ENCODE results near the gene POLR3B. TPM values are rescaled to one million over a fixed set of nuclear protein-coding genes. Genes with fewer than 3 reads are reported as not detected.
"Not testable (repeated sequence)": the region's sequence is repeated elsewhere in the genome, so short reads cannot be mapped to it uniquely, and the experiment has no call there.

The POLR3B gene
- total and polyA plus RNA-seq, 10 of the 15 experiments (the other 5 are each of a cell fraction or from before 2014, with no cell fraction given), result 2.3 to 10.5 (median 8.0) TPM

DNA sequence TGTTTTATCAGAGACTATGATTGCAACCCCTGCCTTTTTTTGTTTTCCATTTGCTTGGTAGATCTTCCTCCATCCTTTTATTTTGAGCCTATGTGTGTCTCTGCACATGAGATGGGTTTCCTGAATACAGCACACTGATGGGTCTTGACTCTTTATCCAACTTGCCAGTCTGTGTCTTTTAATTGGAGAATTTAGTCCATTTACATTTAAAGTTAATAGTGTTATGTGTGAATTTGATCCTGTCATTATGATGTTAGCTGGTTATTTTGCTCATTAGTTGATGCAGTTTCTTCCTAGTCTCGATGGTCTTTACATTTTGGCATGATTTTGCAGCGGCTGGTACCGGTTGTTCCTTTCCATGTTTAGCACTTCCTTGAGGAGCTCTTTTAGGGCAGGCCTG, 118.1 kb downstream of the POLR3B start:
- CTCF ChIA-PET; in situ Hi-C loops (cut with MboI): not testable (repeated sequence)

DNA sequence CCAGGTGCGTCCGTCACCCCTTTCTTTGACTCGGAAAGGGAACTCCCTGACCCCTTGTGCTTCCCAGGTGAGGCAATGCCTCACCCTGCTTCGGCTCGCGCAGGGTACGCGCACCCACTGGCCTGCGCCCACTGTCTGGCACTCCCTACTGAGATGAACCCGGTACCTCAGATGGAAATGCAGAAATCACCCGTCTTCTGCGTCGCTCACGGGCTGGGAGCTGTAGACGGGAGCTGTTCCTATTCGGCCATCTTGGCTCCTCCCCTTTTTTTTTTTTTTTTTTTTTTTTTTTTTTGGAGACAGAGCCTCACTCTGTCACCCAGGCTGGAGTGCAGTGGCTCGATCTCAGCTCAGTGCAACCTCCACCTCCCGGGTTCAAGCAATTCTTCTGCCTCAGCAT, 120.1 kb downstream of the POLR3B start:
- H3K9me3 ChIP-seq (replicated peaks; ENCODE audit: control insufficient read depth, insufficient read depth, low read length); H4K20me1 ChIP-seq (ENCODE audit: control insufficient read depth, insufficient read depth); ATAC-seq; BruUV-seq (replicated peaks); H3K79me2 ChIP-seq (ENCODE audit: control insufficient read depth, insufficient read depth, low read length); H3K4me3 ChIP-seq; H3K9ac ChIP-seq (ENCODE audit: control insufficient read depth, insufficient read depth, low read length); FAIRE-seq; H3K27me3 ChIP-seq (replicated peaks in 1 of 2; ENCODE audit: control insufficient read depth in 2 of 2, insufficient read depth in 2 of 2, low read length in 1 of 2); H3K4me2 ChIP-seq (ENCODE audit: control insufficient read depth, insufficient read depth); POLR2A ChIA-PET; RAD21 ChIA-PET (ENCODE audit: unreplicated experiment); intact Hi-C loops (cut with micrococcal nuclease; ENCODE audit: unreplicated experiment); H3K4me1 ChIP-seq (ENCODE audit: control insufficient read depth, insufficient read depth, low read length); CTCF ChIA-PET; in situ Hi-C loops (cut with MboI); DNase-seq (ENCODE audit: low read depth, low spot score); H3K27ac ChIP-seq (ENCODE audit: control insufficient read depth, insufficient read depth); H2AFZ ChIP-seq (ENCODE audit: control insufficient read depth, low read depth, low read length); H3K36me3 ChIP-seq (ENCODE audit: control insufficient read depth in 2 of 2, insufficient read depth in 2 of 2, low read length in 1 of 2): not testable (repeated sequence)
- SMC1A ChIA-PET (ENCODE audit: uncharacterized antibody, unreplicated experiment), result interaction anchor here (1.4 kb wide), 1 partner anchor 90 kb away, joined by 4 read pairs; no protein-coding TSS in a partner anchor
- 95% methylated on average over 17 of the region's 18 CpGs for whole genome bisulfite sequencing (ENCODE audit: insufficient coverage, insufficient replicate concordance, low lambda C conversion rate, missing lambda C conversion rate)

More for the DNA sequence above, 118.1 kb downstream of the POLR3B start:
- DNase-seq (ENCODE audit: low read depth, low spot score); H2AFZ ChIP-seq (ENCODE audit: control insufficient read depth, low read depth, low read length); H4K20me1 ChIP-seq (ENCODE audit: control insufficient read depth, insufficient read depth); intact Hi-C loops (cut with micrococcal nuclease; ENCODE audit: unreplicated experiment); ATAC-seq; BruUV-seq (replicated peaks); H3K4me2 ChIP-seq (ENCODE audit: control insufficient read depth, insufficient read depth); H3K36me3 ChIP-seq (ENCODE audit: control insufficient read depth in 2 of 2, insufficient read depth in 2 of 2, low read length in 1 of 2); FAIRE-seq; RAD21 ChIA-PET (ENCODE audit: unreplicated experiment); H3K4me3 ChIP-seq; H3K27ac ChIP-seq (ENCODE audit: control insufficient read depth, insufficient read depth); H3K27me3 ChIP-seq (replicated peaks in 1 of 2; ENCODE audit: control insufficient read depth in 2 of 2, insufficient read depth in 2 of 2, low read length in 1 of 2); H3K9me3 ChIP-seq (replicated peaks; ENCODE audit: control insufficient read depth, insufficient read depth, low read length); SMC1A ChIA-PET (ENCODE audit: uncharacterized antibody, unreplicated experiment); POLR2A ChIA-PET; H3K9ac ChIP-seq (ENCODE audit: control insufficient read depth, insufficient read depth, low read length); H3K79me2 ChIP-seq (ENCODE audit: control insufficient read depth, insufficient read depth, low read length); H3K4me1 ChIP-seq (ENCODE audit: control insufficient read depth, insufficient read depth, low read length): not testable (repeated sequence)
- no CpG with 5 or more reads among the region's 3 CpGs for WGBS (ENCODE audit: insufficient coverage, insufficient replicate concordance, low lambda C conversion rate, missing lambda C conversion rate)

DNA sequence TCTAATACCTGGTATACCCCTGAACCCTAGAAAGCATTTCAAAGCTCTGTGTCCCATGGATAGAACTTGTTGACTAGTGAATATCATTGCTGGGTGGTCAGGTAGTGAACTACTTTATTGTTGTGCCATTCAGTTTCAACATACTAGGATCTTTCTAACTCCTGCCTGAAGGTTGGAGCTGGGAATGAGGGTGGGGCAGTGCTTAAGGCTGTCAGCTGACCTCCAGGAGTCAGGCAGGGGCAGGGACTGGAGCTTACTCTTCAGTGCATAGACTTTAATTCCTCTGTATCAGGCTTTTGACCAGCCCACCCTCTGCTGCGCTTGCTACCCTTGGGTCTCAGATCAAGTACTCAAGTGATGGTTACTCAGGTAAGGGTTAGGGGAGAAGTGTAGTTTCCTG, 122.7 kb downstream of the POLR3B start:
- no peaks in the 10 kb centered on the region for H3K27me3 ChIP-seq (replicated peaks in 1 of 2; ENCODE audit: control insufficient read depth in 2 of 2, insufficient read depth in 2 of 2, low read length in 1 of 2)
- H3K4me1 ChIP-seq (ENCODE audit: control insufficient read depth, insufficient read depth, low read length), result no peaks in the 10 kb centered on the region
- ChIA-PET CTCF (no interaction called here), SMC1A (ENCODE audit: uncharacterized antibody, unreplicated experiment) (interaction anchor here (0.6 kb wide), 1 partner anchor 579 kb away, joined by 3 read pairs; no protein-coding TSS in a partner anchor), POLR2A (no interaction called here), RAD21 (ENCODE audit: unreplicated experiment) (no interaction called here)
- BruUV-seq (replicated peaks), result no TSS peak
- H3K79me2 ChIP-seq (ENCODE audit: control insufficient read depth, insufficient read depth, low read length), result no peaks in the 10 kb centered on the region
- 96% methylated on average over 1 of the region's 1 CpG for WGBS (ENCODE audit: insufficient coverage, insufficient replicate concordance, low lambda C conversion rate, missing lambda C conversion rate)
- no peak overlapping the region for H2AFZ ChIP-seq (ENCODE audit: control insufficient read depth, low read depth, low read length)
- DNase-seq (ENCODE audit: low read depth, low spot score) (no peak), ATAC-seq (no peak), FAIRE-seq (no peak)
- H3K9me3 ChIP-seq (replicated peaks; ENCODE audit: control insufficient read depth, insufficient read depth, low read length), result no peaks in the 10 kb centered on the region
- H3K4me2 ChIP-seq (ENCODE audit: control insufficient read depth, insufficient read depth), result no peak overlapping the region
- no peak overlapping the region for H3K27ac ChIP-seq (ENCODE audit: control insufficient read depth, insufficient read depth)
- intact Hi-C loops (cut with micrococcal nuclease; ENCODE audit: unreplicated experiment), result no loop called here
- H3K4me3 ChIP-seq, result no peak overlapping the region
- no peaks in the 10 kb centered on the region for H4K20me1 ChIP-seq (ENCODE audit: control insufficient read depth, insufficient read depth)
- no peak overlapping the region for H3K9ac ChIP-seq (ENCODE audit: control insufficient read depth, insufficient read depth, low read length)
- no peaks in the 10 kb centered on the region; a peak in 1 of 4 replicates for H3K36me3 ChIP-seq (ENCODE audit: control insufficient read depth in 2 of 2, insufficient read depth in 2 of 2, low read length in 1 of 2)
- in situ Hi-C loops (cut with MboI), result no loop called here
- no peak for TF ChIP-seq TARDBP (IDR thresholded peaks at IDR 0.05; ENCODE audit: borderline replicate concordance)
- TF ChIP-seq ZNF217 (IDR thresholded peaks at IDR 0.05), result no peak
- TF ChIP-seq ASH2L (IDR thresholded peaks at IDR 0.05; ENCODE audit: borderline replicate concordance, low read depth), result no peak
- no peak for TF ChIP-seq RFX5 (IDR thresholded peaks at IDR 0.05; ENCODE audit: low read depth, low read length)
- no peak for TF ChIP-seq HDAC2 (IDR thresholded peaks at IDR 0.05)
- no peak for TF ChIP-seq TBL1XR1 (IDR thresholded peaks at IDR 0.05; ENCODE audit: low read depth, low read length)
- TF ChIP-seq, protein P1, sequence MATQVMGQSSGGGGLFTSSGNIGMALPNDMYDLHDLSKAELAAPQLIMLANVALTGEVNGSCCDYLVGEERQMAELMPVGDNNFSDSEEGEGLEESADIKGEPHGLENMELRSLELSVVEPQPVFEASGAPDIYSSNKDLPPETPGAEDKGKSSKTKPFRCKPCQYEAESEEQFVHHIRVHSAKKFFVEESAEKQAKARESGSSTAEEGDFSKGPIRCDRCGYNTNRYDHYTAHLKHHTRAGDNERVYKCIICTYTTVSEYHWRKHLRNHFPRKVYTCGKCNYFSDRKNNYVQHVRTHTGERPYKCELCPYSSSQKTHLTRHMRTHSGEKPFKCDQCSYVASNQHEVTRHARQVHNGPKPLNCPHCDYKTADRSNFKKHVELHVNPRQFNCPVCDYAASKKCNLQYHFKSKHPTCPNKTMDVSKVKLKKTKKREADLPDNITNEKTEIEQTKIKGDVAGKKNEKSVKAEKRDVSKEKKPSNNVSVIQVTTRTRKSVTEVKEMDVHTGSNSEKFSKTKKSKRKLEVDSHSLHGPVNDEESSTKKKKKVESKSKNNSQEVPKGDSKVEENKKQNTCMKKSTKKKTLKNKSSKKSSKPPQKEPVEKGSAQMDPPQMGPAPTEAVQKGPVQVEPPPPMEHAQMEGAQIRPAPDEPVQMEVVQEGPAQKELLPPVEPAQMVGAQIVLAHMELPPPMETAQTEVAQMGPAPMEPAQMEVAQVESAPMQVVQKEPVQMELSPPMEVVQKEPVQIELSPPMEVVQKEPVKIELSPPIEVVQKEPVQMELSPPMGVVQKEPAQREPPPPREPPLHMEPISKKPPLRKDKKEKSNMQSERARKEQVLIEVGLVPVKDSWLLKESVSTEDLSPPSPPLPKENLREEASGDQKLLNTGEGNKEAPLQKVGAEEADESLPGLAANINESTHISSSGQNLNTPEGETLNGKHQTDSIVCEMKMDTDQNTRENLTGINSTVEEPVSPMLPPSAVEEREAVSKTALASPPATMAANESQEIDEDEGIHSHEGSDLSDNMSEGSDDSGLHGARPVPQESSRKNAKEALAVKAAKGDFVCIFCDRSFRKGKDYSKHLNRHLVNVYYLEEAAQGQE (IDR thresholded peaks at IDR 0.05; ENCODE audit: low read depth, low read length), result no peak
- TF ChIP-seq POLR2A (IDR thresholded peaks at IDR 0.05; ENCODE audit: low read depth, low read length), result no peak

Data from GM12878 (cell line).